ENCODE results near the gene DHCR7.
A peak's percentile ranks its signal among the peaks of the same experiment; 100 is the strongest.
"Not testable (repeated sequence)": the region's sequence is repeated elsewhere in the genome, so short reads cannot be mapped to it uniquely, and the experiment has no call there.

The DHCR7 gene

GRCh38 chr11:71437879-71438278, 10.3 kb downstream of the DHCR7 start:
- no peak for DNase-seq (ENCODE audit: low spot score)

- no peak for DNase-seq (ENCODE audit: low spot score)
Observed at GRCh38 chr11:71437399-71437798, 10.8 kb downstream of the DHCR7 start.

GRCh38 chr11:71436861-71437260, 11.3 kb downstream of the DHCR7 start:
- no peak for DNase-seq (ENCODE audit: low spot score)

- no peak for DNase-seq (ENCODE audit: low spot score)
Observed at GRCh38 chr11:71435278-71435951, 12.8 kb downstream of the DHCR7 start.

- DNase-seq (ENCODE audit: low spot score): no peak
Observed at GRCh38 chr11:71434576-71435130, 13.5 kb downstream of the DHCR7 start.

- no peak for DNase-seq (ENCODE audit: low spot score)
Observed at GRCh38 chr11:71433648-71434450, 14.3 kb downstream of the DHCR7 start.

- DNase-seq (ENCODE audit: low spot score): peak; percentile 80
Observed at GRCh38 chr11:71432761-71433647, 15.2 kb downstream of the DHCR7 start.

- DNase-seq (ENCODE audit: low spot score): no peak
Observed at GRCh38 chr11:71431271-71431670, 16.9 kb downstream of the DHCR7 start.

GRCh38 chr11:71430166-71430565, 18.0 kb downstream of the DHCR7 start:
- no peak for DNase-seq (ENCODE audit: low spot score)

- no peak for DNase-seq (ENCODE audit: low spot score)
Observed at GRCh38 chr11:71429701-71430100, 18.5 kb downstream of the DHCR7 start.

- no peak for DNase-seq (ENCODE audit: low spot score)
Observed at GRCh38 chr11:71428861-71429435, 19.2 kb downstream of the DHCR7 start.

- no peak for DNase-seq (ENCODE audit: low spot score)
Observed at GRCh38 chr11:71426413-71426812, 21.8 kb downstream of the DHCR7 start.

GRCh38 chr11:71425860-71426259, 22.3 kb downstream of the DHCR7 start:
- no peak for DNase-seq (ENCODE audit: low spot score)

- DNase-seq (ENCODE audit: low spot score): no peak
Observed at GRCh38 chr11:71425409-71425808, 22.8 kb downstream of the DHCR7 start.

- no peak for DNase-seq (ENCODE audit: low spot score)
Observed at GRCh38 chr11:71423181-71423790, 24.9 kb downstream of the DHCR7 start.

GRCh38 chr11:71422318-71422717, 25.9 kb downstream of the DHCR7 start:
- not testable (repeated sequence) for DNase-seq (ENCODE audit: low spot score)

- DNase-seq (ENCODE audit: low spot score): no peak
Observed at GRCh38 chr11:71421392-71421950, 26.7 kb downstream of the DHCR7 start.

- peak; percentile 56 for DNase-seq (ENCODE audit: low spot score)
Observed at GRCh38 chr11:71420455-71421241, 27.5 kb downstream of the DHCR7 start.

GRCh38 chr11:71418643-71419042, 29.6 kb downstream of the DHCR7 start:
- DNase-seq (ENCODE audit: low spot score): peak; percentile 47

GRCh38 chr11:71414645-71415044, 33.5 kb downstream of the DHCR7 start:
- DNase-seq (ENCODE audit: low spot score): no peak

Data from globus pallidus (tissue), 1 donor.